Left lung (tissue), 10 donors: ENCODE data around the gene SRL. TPM values are rescaled to one million over a fixed set of nuclear protein-coding genes. Genes with fewer than 3 reads are reported as not detected.

Experiments
- ATAC-seq: fragments of 200-7000 bp; cut with Tn5 transposase; one replicate; pipeline ENCODE4 v1.9.1; 2020; ENCODE audit warnings: moderate library complexity
- DNase-seq, 4 donors: peaks; one replicate each; pipeline ENCODE4 v3.0.0-alpha.2; 2013 to 2020
- H3K27ac ChIP-seq, 2 donors: fragments of 200-600 bp; sonication (generic) in 1 of 2; one replicate each; pipeline versions ENCODE4 v1.5.0 to v1.8.0; 2020 to 2021
- H3K27me3 ChIP-seq, 2 donors: fragments of 200-600 bp; sonication (generic) in 1 of 2; one replicate each; pipeline versions ENCODE4 v1.5.0 to v1.8.0; 2020 to 2021
- H3K36me3 ChIP-seq, 2 donors: fragments of 200-600 bp; sonication (generic) in 1 of 2; one replicate each; pipeline versions ENCODE4 v1.5.0 to v1.8.0; 2020 to 2021
- H3K4me1 ChIP-seq, 2 donors: fragments of 200-600 bp; one replicate each; pipeline ENCODE4 v1.8.0; 2021
- H3K4me3 ChIP-seq, 2 donors: fragments of 200-600 bp; sonication (generic) in 1 of 2; one replicate each; pipeline versions ENCODE4 v1.5.0 to v1.8.0; 2020 to 2021; ENCODE audit warnings: mild to moderate bottlenecking in 1 of 2
- H3K9me3 ChIP-seq, 2 donors: fragments of 200-600 bp; sonication (generic) in 1 of 2; one replicate each; pipeline versions ENCODE4 v1.5.0 to v1.8.0; 2020 to 2021
- intact Hi-C, 2 donors: fragments of 100-400 bp; cut with DNase I; formaldehyde crosslinking; loops; one replicate each; pipeline versions ENCODE4 v1.11.2 to v1.14.2; 2022
- polyA plus RNA-seq, 6 donors: library from polyadenylated mRNA; unstranded; fragments of 120-200 nt; gene quantifications; one replicate each; pipeline ENCODE4 v1.2.1, GENCODE V29; 2013; ENCODE audit not compliant: insufficient read length in 6 of 6
- total RNA-seq, 2 donors: library from RNA; stranded (reverse); fragmentation: NEBNext Ultra II Directional; extraction: Animal tissue kit (Norgen Biotek cat#: 25700); gene quantifications; one replicate each; pipeline ENCODE4 v1.2.1, GENCODE V29; 2021
- TF ChIP-seq, protein P1 (sequence below), 2 donors: fragments of 200-600 bp; sonication (generic) in 1 of 2; IDR thresholded peaks; one replicate each; pipeline versions ENCODE4 v1.5.0 to v1.8.0; 2021; ENCODE audit warnings: antibody characterized with exemption in 2 of 2
- donor health status: DM: no; HTN: yes; CAD: no.
- donor health status: DM: no; HTN: no; CAD: no.

Gene SRL
- total and polyA plus RNA-seq, 8 donors, result 0.82 to 6.5 (median 5.7) TPM

DNA sequence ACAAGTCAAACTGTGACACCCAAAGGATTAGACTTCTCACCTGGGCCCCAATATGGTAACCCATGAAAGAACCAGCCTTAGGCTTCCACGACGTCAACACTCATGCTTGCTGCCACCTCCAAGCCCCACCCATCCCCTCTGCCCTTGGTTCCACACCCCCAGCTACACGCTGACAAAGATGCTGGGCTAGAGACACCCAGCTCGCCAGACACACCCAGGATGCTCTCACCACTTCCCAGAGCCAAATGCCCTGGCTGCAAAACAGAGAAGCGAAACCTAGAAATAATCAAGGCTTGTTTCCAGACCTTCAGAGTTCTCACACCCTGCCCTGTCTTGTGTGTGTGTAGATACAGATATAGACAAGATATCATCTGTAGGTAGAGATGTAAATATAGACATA is 99.6 kb downstream of the SRL start:
- Histone ChIP-seq H3K27ac (no peak overlapping the region), H3K9me3 (peaks cover 0 to 4% of the 10 kb centered on the region in 2 donors), H3K4me3 (no peak overlapping the region), H3K36me3 (no peaks in the 10 kb centered on the region), H3K27me3 (no peaks in the 10 kb centered on the region), H3K4me1 (no peaks in the 10 kb centered on the region)
- TF ChIP-seq, protein P1, sequence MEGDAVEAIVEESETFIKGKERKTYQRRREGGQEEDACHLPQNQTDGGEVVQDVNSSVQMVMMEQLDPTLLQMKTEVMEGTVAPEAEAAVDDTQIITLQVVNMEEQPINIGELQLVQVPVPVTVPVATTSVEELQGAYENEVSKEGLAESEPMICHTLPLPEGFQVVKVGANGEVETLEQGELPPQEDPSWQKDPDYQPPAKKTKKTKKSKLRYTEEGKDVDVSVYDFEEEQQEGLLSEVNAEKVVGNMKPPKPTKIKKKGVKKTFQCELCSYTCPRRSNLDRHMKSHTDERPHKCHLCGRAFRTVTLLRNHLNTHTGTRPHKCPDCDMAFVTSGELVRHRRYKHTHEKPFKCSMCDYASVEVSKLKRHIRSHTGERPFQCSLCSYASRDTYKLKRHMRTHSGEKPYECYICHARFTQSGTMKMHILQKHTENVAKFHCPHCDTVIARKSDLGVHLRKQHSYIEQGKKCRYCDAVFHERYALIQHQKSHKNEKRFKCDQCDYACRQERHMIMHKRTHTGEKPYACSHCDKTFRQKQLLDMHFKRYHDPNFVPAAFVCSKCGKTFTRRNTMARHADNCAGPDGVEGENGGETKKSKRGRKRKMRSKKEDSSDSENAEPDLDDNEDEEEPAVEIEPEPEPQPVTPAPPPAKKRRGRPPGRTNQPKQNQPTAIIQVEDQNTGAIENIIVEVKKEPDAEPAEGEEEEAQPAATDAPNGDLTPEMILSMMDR (IDR thresholded peaks at IDR 0.05), result no peak
- DNase-seq, result no peak
- peak; percentile 23 for ATAC-seq
- intact Hi-C loops, result no loop called here

DNA sequence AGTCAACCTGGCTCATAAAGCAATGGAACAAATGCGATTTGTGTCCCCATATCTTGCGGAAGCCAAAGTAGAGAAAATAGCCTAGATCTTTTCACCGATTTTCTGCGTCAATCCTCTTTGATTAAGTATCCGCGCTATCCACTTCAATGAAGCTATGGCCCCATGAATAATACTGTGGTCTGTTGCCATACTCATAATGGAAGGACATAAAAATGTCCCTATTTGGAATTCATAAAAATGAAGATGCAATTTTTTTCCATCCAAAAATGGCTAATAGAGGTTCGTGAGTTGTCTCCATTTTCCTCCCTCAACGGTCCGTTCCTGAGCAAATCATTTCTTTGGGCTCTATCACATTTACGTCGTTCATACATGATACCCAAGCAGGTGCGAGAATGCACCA is 100.3 kb downstream of the SRL start:
- Histone ChIP-seq H3K36me3 (no peaks in the 10 kb centered on the region), H3K9me3 (peaks cover 0 to 4% of the 10 kb centered on the region in 2 donors), H3K27me3 (no peaks in the 10 kb centered on the region), H3K4me3 (no peak overlapping the region), H3K27ac (no peak overlapping the region), H3K4me1 (no peaks in the 10 kb centered on the region)
- TF ChIP-seq, protein P1 (IDR thresholded peaks at IDR 0.05), result no peak
- intact Hi-C loops, result no loop called here
- no peak for ATAC-seq
- no peak for DNase-seq

DNA sequence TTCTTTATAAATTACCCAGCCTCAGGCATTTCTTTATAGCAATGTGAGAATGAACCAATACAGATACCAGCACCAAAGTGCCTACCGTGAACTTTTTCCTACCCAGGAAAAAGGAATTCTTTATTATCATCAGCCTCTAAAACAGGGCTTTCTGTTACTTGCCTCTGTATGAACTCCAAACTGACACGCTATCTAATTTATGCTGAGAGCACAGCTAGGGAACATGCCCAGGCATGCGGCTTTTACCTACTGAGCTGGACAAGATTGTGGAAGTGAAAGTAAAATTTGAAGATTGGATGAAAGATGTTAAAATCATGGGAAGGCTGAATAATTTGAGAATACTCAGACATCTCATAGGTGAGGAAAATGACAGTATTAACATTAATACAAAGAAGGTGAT is 101.2 kb downstream of the SRL start:
- TF ChIP-seq, protein P1 (IDR thresholded peaks at IDR 0.05), result no peak
- no peak overlapping the region for H3K4me3 ChIP-seq
- H3K4me1 ChIP-seq, result no peaks in the 10 kb centered on the region
- intact Hi-C loops, result no loop called here
- no peak overlapping the region for H3K27ac ChIP-seq
- H3K9me3 ChIP-seq, result peaks cover 0 to 4% of the 10 kb centered on the region in 2 donors
- no peak for ATAC-seq
- no peaks in the 10 kb centered on the region for H3K36me3 ChIP-seq
- no peak for DNase-seq
- H3K27me3 ChIP-seq, result no peaks in the 10 kb centered on the region

DNA sequence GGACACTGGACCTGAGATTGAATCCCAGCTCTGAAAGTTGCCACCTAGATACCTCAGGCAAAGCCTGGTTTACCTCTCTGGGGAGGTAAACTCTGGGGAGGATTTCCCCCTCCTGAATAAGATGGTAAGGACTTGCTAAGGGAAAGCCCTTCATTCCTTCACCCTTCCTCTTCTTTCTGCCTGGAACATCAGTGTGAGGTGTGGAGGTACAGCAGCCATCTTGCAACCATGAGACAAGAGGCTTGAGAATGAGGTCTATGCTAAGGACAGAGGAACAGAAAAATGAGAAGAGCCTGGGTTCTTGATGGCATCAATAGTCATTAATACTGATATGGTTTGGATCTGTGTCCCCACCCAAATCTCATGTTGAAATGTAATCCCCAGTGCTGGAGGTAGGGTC is 101.9 kb downstream of the SRL start:
- Histone ChIP-seq H3K9me3 (peaks cover 0 to 4% of the 10 kb centered on the region in 2 donors), H3K27me3 (no peaks in the 10 kb centered on the region), H3K27ac (no peak overlapping the region), H3K36me3 (no peaks in the 10 kb centered on the region), H3K4me1 (no peaks in the 10 kb centered on the region), H3K4me3 (no peak overlapping the region)
- ATAC-seq, result no peak
- DNase-seq, result no peak
- intact Hi-C loops, result no loop called here
- TF ChIP-seq, protein P1 (IDR thresholded peaks at IDR 0.05), result no peak

Other genes starting within 250 kb of the SRL start
- gene ADCY9, start 125.6 kb downstream of the SRL start, total RNA-seq, result 10 to 100 TPM; 39.7 to 61.1 TPM
- gene ADCY9, start 125.6 kb downstream of the SRL start, polyA plus RNA-seq, result 10 to 100 TPM in 4 of 6 donors, 1 to 10 TPM in 2; 9.8 to 14.9 (median 11.7) TPM
- 10 to 100 TPM in 1 of 2 donors, 1 to 10 TPM in 1; 6.4 to 12.8 TPM for gene TFAP4, start 30.9 kb upstream of the SRL start, total RNA-seq
- gene TFAP4, start 30.9 kb upstream of the SRL start, polyA plus RNA-seq, result 10 to 100 TPM; 17.8 to 23.9 (median 21.8) TPM
- gene GLIS2, start 74.0 kb upstream of the SRL start, total RNA-seq, result 10 to 100 TPM; 28.9 to 31.0 TPM
- 10 to 100 TPM; 17.2 to 29.0 (median 24.4) TPM for gene GLIS2, start 74.0 kb upstream of the SRL start, polyA plus RNA-seq
- 10 to 100 TPM; 26.2 to 44.6 TPM for gene PAM16, start 109.2 kb upstream of the SRL start, total RNA-seq
- 10 to 100 TPM; 19.1 to 32.5 (median 29.8) TPM for gene PAM16, start 109.2 kb upstream of the SRL start, polyA plus RNA-seq
- 10 to 100 TPM; 24.5 to 28.3 TPM for gene VASN, start 129.8 kb upstream of the SRL start, total RNA-seq
- 10 to 100 TPM; 11.3 to 20.3 (median 15.2) TPM for gene VASN, start 129.8 kb upstream of the SRL start, polyA plus RNA-seq
- 10 to 100 TPM; 36.3 to 81.7 TPM for gene CORO7, start 174.5 kb upstream of the SRL start, total RNA-seq
- 10 to 100 TPM; 15.7 to 25.7 (median 18.9) TPM for gene CORO7, start 174.5 kb upstream of the SRL start, polyA plus RNA-seq
- gene DNAJA3, start 183.8 kb upstream of the SRL start, total RNA-seq, result 10 to 100 TPM; 29.6 to 53.5 TPM
- gene DNAJA3, start 183.8 kb upstream of the SRL start, polyA plus RNA-seq, result 10 to 100 TPM; 29.0 to 39.7 (median 35.6) TPM
- gene NMRAL1, start 232.5 kb upstream of the SRL start, total RNA-seq, result 10 to 100 TPM; 31.4 to 36.5 TPM
- 10 to 100 TPM; 37.2 to 50.0 (median 42.8) TPM for gene NMRAL1, start 232.5 kb upstream of the SRL start, polyA plus RNA-seq
- 10 to 100 TPM; 50.8 to 51.5 TPM for gene HMOX2, start 234.3 kb upstream of the SRL start, total RNA-seq
- gene HMOX2, start 234.3 kb upstream of the SRL start, polyA plus RNA-seq, result 10 to 100 TPM; 36.2 to 52.1 (median 38.2) TPM